ENCODE data around the gene PSG2.

DNA sequence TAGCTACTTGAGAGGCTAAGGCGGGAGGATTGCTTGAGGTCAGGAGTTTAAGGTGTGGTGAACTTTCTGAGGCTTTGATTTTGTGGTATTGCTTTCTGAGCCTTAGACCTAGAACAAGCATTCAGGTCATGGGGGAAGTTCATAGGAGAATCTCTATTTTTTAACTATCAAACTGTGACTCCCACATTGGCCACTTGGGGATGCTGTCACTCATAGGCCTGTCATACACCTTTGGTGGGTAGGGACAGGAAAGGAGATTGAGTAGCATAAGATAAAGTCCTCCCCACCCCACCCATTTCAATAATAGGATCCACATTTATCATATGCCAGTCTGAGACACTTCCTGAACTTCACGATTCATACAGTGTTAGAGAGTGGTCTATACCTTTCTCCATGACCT is 41.9 kb upstream of the PSG2 start:
- TF ChIP-seq POLR2AphosphoS5 (IDR thresholded peaks at IDR 0.05; ENCODE audit: low read depth, low read length) (no peak), SIN3A (IDR thresholded peaks at IDR 0.05; ENCODE audit: borderline replicate concordance, insufficient read depth, low read length) (no peak), TAF1 (IDR thresholded peaks at IDR 0.05; ENCODE audit: borderline replicate concordance, insufficient read depth, low read length) (no peak), FOXP2 (optimal IDR thresholded peaks at IDR 0.05; ENCODE audit: borderline replicate concordance, extremely low read depth, extremely low read length, insufficient read depth) (no peak)
- TF ChIP-seq, protein P1, sequence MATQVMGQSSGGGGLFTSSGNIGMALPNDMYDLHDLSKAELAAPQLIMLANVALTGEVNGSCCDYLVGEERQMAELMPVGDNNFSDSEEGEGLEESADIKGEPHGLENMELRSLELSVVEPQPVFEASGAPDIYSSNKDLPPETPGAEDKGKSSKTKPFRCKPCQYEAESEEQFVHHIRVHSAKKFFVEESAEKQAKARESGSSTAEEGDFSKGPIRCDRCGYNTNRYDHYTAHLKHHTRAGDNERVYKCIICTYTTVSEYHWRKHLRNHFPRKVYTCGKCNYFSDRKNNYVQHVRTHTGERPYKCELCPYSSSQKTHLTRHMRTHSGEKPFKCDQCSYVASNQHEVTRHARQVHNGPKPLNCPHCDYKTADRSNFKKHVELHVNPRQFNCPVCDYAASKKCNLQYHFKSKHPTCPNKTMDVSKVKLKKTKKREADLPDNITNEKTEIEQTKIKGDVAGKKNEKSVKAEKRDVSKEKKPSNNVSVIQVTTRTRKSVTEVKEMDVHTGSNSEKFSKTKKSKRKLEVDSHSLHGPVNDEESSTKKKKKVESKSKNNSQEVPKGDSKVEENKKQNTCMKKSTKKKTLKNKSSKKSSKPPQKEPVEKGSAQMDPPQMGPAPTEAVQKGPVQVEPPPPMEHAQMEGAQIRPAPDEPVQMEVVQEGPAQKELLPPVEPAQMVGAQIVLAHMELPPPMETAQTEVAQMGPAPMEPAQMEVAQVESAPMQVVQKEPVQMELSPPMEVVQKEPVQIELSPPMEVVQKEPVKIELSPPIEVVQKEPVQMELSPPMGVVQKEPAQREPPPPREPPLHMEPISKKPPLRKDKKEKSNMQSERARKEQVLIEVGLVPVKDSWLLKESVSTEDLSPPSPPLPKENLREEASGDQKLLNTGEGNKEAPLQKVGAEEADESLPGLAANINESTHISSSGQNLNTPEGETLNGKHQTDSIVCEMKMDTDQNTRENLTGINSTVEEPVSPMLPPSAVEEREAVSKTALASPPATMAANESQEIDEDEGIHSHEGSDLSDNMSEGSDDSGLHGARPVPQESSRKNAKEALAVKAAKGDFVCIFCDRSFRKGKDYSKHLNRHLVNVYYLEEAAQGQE (IDR thresholded peaks at IDR 0.05; ENCODE audit: insufficient read depth in 1 of 2, low read depth in 2 of 2, low read length in 2 of 2), result no peak

All from PFSK-1 (cell line).